ENCODE data around the gene GLRX. TPM values are rescaled to one million over a fixed set of nuclear protein-coding genes. Genes with fewer than 3 reads are reported as not detected.
"Not testable (repeated sequence)": the region's sequence is repeated elsewhere in the genome, so short reads cannot be mapped to it uniquely, and the experiment has no call there.

The GLRX gene
- total RNA-seq, 2 donors from 2014 or later: 45.1 to 62.3 TPM

- Mint-ChIP-seq H3K4me1 (peaks cover 42% of the 10 kb centered on the region), H3K36me3 (ENCODE audit: low read depth) (peaks cover 6% of the 10 kb centered on the region), H3K27ac (peak overlapping the region; percentile 90), H3K4me3 (peak overlapping the region; percentile 66), H3K27me3 (no peaks in the 10 kb centered on the region), H3K9me3 (no peaks in the 10 kb centered on the region)
- peak; percentile 96 for ATAC-seq (replicated peaks)
These were observed 36.4 kb upstream of the GLRX start for GRCh38 chr5:95858661-95859595.

- ATAC-seq (replicated peaks): no peak
- peak overlapping the region; percentile 90 for H3K27ac Mint-ChIP-seq
- peaks cover 40% of the 10 kb centered on the region for H3K4me1 Mint-ChIP-seq
- peak overlapping the region; percentile 66 for H3K4me3 Mint-ChIP-seq
- no peaks in the 10 kb centered on the region for H3K9me3 Mint-ChIP-seq
- H3K27me3 Mint-ChIP-seq: no peaks in the 10 kb centered on the region
- H3K36me3 Mint-ChIP-seq (ENCODE audit: low read depth): peaks cover 6% of the 10 kb centered on the region
These were observed 35.5 kb upstream of the GLRX start for GRCh38 chr5:95858023-95858461.

GRCh38 chr5:95857185-95857945, 34.8 kb upstream of the GLRX start:
- Mint-ChIP-seq H3K4me3 (no peak overlapping the region), H3K27me3 (no peaks in the 10 kb centered on the region), H3K27ac (peak overlapping the region; percentile 23), H3K36me3 (ENCODE audit: low read depth) (peaks cover 6% of the 10 kb centered on the region), H3K9me3 (no peaks in the 10 kb centered on the region), H3K4me1 (peaks cover 34% of the 10 kb centered on the region)
- no peak for ATAC-seq (replicated peaks)

- peaks cover 29% of the 10 kb centered on the region for H3K4me1 Mint-ChIP-seq
- no peaks in the 10 kb centered on the region for H3K27me3 Mint-ChIP-seq
- peaks cover 6% of the 10 kb centered on the region for H3K36me3 Mint-ChIP-seq (ENCODE audit: low read depth)
- H3K9me3 Mint-ChIP-seq: no peaks in the 10 kb centered on the region
- no peak for ATAC-seq (replicated peaks)
- no peak overlapping the region for H3K4me3 Mint-ChIP-seq
- peak overlapping the region; percentile 15 for H3K27ac Mint-ChIP-seq
These were observed 34.0 kb upstream of the GLRX start for GRCh38 chr5:95856501-95856981.

GRCh38 chr5:95853490-95853889, 31.0 kb upstream of the GLRX start:
- Mint-ChIP-seq H3K9me3 (no peaks in the 10 kb centered on the region), H3K4me3 (no peak overlapping the region), H3K27ac (no peak overlapping the region), H3K27me3 (no peaks in the 10 kb centered on the region), H3K4me1 (peaks cover 6% of the 10 kb centered on the region), H3K36me3 (ENCODE audit: low read depth) (no peaks in the 10 kb centered on the region)
- no peak for ATAC-seq (replicated peaks)

- no peak overlapping the region for H3K27ac Mint-ChIP-seq
- no peak for ATAC-seq (replicated peaks)
- H3K4me1 Mint-ChIP-seq: no peaks in the 10 kb centered on the region
- no peak overlapping the region for H3K4me3 Mint-ChIP-seq
- no peaks in the 10 kb centered on the region for H3K9me3 Mint-ChIP-seq
- H3K36me3 Mint-ChIP-seq (ENCODE audit: low read depth): no peaks in the 10 kb centered on the region
- H3K27me3 Mint-ChIP-seq: no peaks in the 10 kb centered on the region
These were observed 30.0 kb upstream of the GLRX start for GRCh38 chr5:95852567-95852966.

GRCh38 chr5:95851141-95851540, 28.6 kb upstream of the GLRX start:
- H3K9me3 Mint-ChIP-seq; H3K4me3 Mint-ChIP-seq; ATAC-seq (replicated peaks): not testable (repeated sequence)

GRCh38 chr5:95850391-95850894, 27.9 kb upstream of the GLRX start:
- Mint-ChIP-seq H3K36me3 (ENCODE audit: low read depth) (no peaks in the 10 kb centered on the region), H3K4me1 (no peaks in the 10 kb centered on the region), H3K4me3 (no peak overlapping the region), H3K27ac (no peak overlapping the region), H3K27me3 (no peaks in the 10 kb centered on the region), H3K9me3 (no peaks in the 10 kb centered on the region)
- peak; percentile 32 for ATAC-seq (replicated peaks)

More at GRCh38 chr5:95851141-95851540, 28.6 kb upstream of the GLRX start:
- not testable (repeated sequence) for H3K27ac Mint-ChIP-seq; H3K27me3 Mint-ChIP-seq; H3K36me3 Mint-ChIP-seq (ENCODE audit: low read depth); H3K4me1 Mint-ChIP-seq

GRCh38 chr5:95848701-95849100, 26.2 kb upstream of the GLRX start:
- Mint-ChIP-seq H3K9me3 (no peaks in the 10 kb centered on the region), H3K4me1 (no peaks in the 10 kb centered on the region), H3K4me3 (no peak overlapping the region), H3K27me3 (no peaks in the 10 kb centered on the region), H3K27ac (no peak overlapping the region), H3K36me3 (ENCODE audit: low read depth) (no peaks in the 10 kb centered on the region)
- ATAC-seq (replicated peaks): no peak

GRCh38 chr5:95847261-95847592, 24.7 kb upstream of the GLRX start:
- H3K27ac Mint-ChIP-seq: no peak overlapping the region
- H3K9me3 Mint-ChIP-seq: no peaks in the 10 kb centered on the region
- ATAC-seq (replicated peaks): no peak
- H3K4me1 Mint-ChIP-seq: peaks cover 11% of the 10 kb centered on the region
- H3K4me3 Mint-ChIP-seq: no peak overlapping the region
- no peaks in the 10 kb centered on the region for H3K36me3 Mint-ChIP-seq (ENCODE audit: low read depth)
- no peaks in the 10 kb centered on the region for H3K27me3 Mint-ChIP-seq

- Mint-ChIP-seq H3K36me3 (ENCODE audit: low read depth) (no peaks in the 10 kb centered on the region), H3K9me3 (no peaks in the 10 kb centered on the region), H3K4me1 (peaks cover 11% of the 10 kb centered on the region), H3K27me3 (no peaks in the 10 kb centered on the region), H3K4me3 (no peak overlapping the region), H3K27ac (no peak overlapping the region)
- peak; percentile 30 for ATAC-seq (replicated peaks)
These were observed 24.2 kb upstream of the GLRX start for GRCh38 chr5:95846554-95847260.

GRCh38 chr5:95845391-95845790, 22.9 kb upstream of the GLRX start:
- Mint-ChIP-seq H3K9me3 (no peaks in the 10 kb centered on the region), H3K4me1 (peaks cover 11% of the 10 kb centered on the region), H3K27ac (no peak overlapping the region)

GRCh38 chr5:95843733-95844223, 21.3 kb upstream of the GLRX start:
- peak overlapping the region; percentile 67 for H3K4me3 Mint-ChIP-seq
- H3K27me3 Mint-ChIP-seq: no peaks in the 10 kb centered on the region
- H3K9me3 Mint-ChIP-seq: no peaks in the 10 kb centered on the region
- H3K36me3 Mint-ChIP-seq (ENCODE audit: low read depth): no peaks in the 10 kb centered on the region
- ATAC-seq (replicated peaks): no peak
- peak overlapping the region; percentile 92 for H3K27ac Mint-ChIP-seq
- peaks cover 11% of the 10 kb centered on the region for H3K4me1 Mint-ChIP-seq

More at GRCh38 chr5:95845391-95845790, 22.9 kb upstream of the GLRX start:
- no peaks in the 10 kb centered on the region for H3K27me3 Mint-ChIP-seq
- no peaks in the 10 kb centered on the region for H3K36me3 Mint-ChIP-seq (ENCODE audit: low read depth)
- H3K4me3 Mint-ChIP-seq: no peak overlapping the region
- ATAC-seq (replicated peaks): no peak
